Measurements from ENCODE around the gene FLII.
A peak's percentile ranks its signal among the peaks of the same experiment; 100 is the strongest.

DNA sequence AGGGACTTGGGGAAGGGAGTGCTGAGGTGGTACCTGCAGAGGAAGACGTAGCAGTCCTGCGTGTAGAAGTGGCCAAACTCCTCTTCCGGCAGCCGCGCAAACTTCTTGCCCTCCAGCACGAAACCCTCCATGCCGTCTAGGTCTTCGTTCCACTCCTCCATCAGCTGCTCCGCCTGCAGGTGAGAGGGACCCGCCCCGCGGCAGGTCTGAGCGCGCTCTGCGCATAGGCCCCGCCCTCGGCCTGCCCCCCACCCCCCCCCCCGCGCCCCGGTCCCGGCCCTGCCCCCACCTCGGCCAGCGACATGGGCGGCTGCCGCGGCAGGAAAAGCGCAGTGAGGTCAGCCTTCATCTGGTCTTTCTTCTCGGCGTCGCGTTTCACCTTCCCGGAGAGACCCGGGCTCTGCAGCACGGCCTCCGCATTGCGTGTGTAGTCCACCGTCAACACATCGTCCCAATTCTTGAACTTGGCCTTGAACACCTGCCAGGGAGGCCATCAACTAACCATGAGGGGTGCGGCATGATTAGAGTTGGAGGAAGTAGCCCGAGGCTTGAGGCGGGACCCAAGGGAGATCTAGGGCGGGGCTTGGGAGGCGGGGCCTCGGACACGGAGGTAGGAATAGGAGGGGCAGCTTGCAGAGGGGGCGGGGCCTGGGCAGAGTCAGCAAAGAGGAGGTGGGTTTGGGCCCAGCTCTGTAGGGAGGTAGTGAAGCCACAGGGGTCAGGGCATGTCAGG is 11.5 kb downstream of the FLII start:
- peak; percentile 39 for TF ChIP-seq POLR2AphosphoS5 (IDR thresholded peaks at IDR 0.05; ENCODE audit: low read depth, low read length)
- TF ChIP-seq, protein P1, sequence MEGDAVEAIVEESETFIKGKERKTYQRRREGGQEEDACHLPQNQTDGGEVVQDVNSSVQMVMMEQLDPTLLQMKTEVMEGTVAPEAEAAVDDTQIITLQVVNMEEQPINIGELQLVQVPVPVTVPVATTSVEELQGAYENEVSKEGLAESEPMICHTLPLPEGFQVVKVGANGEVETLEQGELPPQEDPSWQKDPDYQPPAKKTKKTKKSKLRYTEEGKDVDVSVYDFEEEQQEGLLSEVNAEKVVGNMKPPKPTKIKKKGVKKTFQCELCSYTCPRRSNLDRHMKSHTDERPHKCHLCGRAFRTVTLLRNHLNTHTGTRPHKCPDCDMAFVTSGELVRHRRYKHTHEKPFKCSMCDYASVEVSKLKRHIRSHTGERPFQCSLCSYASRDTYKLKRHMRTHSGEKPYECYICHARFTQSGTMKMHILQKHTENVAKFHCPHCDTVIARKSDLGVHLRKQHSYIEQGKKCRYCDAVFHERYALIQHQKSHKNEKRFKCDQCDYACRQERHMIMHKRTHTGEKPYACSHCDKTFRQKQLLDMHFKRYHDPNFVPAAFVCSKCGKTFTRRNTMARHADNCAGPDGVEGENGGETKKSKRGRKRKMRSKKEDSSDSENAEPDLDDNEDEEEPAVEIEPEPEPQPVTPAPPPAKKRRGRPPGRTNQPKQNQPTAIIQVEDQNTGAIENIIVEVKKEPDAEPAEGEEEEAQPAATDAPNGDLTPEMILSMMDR (IDR thresholded peaks at IDR 0.05; ENCODE audit: control extremely low read depth in 1 of 3, insufficient read depth in 1 of 3, low read depth in 1 of 3, low read length in 3 of 3): no peak
- TF ChIP-seq JUN (IDR thresholded peaks at IDR 0.05; ENCODE audit: low read depth, low read length): no peak
- TF ChIP-seq TEAD4 (IDR thresholded peaks at IDR 0.05; ENCODE audit: low read depth, low read length): no peak
- TF ChIP-seq GTF2F1 (IDR thresholded peaks at IDR 0.05; ENCODE audit: borderline replicate concordance, low read depth, low read length): no peak
- no peak for TF ChIP-seq SIRT6 (IDR thresholded peaks at IDR 0.05; ENCODE audit: low read length)
